A673 (cell line): Measurements from ENCODE around the gene TSPO.

Experiments used
- EZH2 ChIP-seq: fragments of 200-600 bp; sonication (generic); IDR thresholded peaks from 2 replicates; pipeline ENCODE4 v1.6.1; 2017; ENCODE audit warnings: borderline replicate concordance, low read depth, mild to moderate bottlenecking, mixed read lengths, antibody characterized with exemption, low read length; ENCODE audit not compliant: poor library complexity, severe bottlenecking
- TF ChIP-seq, protein P1 (sequence below): fragments of 300-800, 200-600 bp; sonication (generic); conservative IDR thresholded peaks from 2 replicates; pipeline ENCODE4 v1.5.1; 2017; ENCODE audit warnings: low read depth, mild to moderate bottlenecking, antibody characterized with exemption, low read length, moderate library complexity, mixed read lengths

DNA sequence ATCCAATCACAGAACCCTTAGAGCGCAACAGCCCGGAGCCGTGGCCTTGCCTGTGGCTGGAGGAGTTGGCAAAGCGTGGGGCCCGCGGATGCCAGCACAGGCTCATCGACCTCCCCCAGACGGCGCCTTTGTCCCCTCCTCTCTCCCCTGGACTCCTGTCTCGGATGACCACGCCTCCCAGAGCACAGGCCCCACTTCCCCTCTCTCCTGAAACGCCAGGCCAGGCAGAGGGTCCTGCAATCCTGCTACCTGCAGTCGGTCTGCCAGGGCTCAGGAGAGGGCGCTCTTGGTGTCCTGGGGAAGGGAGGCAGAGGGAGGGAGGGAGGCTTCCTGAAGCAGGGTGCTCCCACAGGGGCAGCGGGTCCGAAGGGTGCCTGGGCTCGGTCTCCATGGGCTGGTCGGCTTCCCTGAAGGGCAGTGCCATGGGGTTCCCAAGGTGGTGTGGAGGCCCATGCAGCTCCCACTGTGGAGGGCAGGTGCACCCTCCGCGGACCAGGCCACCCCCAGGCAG lies 52.2 kb downstream of the TSPO start:
- TF ChIP-seq, protein P1, sequence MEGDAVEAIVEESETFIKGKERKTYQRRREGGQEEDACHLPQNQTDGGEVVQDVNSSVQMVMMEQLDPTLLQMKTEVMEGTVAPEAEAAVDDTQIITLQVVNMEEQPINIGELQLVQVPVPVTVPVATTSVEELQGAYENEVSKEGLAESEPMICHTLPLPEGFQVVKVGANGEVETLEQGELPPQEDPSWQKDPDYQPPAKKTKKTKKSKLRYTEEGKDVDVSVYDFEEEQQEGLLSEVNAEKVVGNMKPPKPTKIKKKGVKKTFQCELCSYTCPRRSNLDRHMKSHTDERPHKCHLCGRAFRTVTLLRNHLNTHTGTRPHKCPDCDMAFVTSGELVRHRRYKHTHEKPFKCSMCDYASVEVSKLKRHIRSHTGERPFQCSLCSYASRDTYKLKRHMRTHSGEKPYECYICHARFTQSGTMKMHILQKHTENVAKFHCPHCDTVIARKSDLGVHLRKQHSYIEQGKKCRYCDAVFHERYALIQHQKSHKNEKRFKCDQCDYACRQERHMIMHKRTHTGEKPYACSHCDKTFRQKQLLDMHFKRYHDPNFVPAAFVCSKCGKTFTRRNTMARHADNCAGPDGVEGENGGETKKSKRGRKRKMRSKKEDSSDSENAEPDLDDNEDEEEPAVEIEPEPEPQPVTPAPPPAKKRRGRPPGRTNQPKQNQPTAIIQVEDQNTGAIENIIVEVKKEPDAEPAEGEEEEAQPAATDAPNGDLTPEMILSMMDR = no peak
- no peak for TF ChIP-seq EZH2
